DOHH2 (cell line): ENCODE results near the gene DMXL1.
A peak's percentile ranks its signal among the peaks of the same experiment; 100 is the strongest.

Experiments
- H3F3A ChIP-seq: fragments of 200-600 bp; sonication (generic), shearing (Covaris generic); 2 replicates; pipeline ENCODE4 v1.6.0; 2016; ENCODE audit warnings: antibody characterized with exemption, mild to moderate bottlenecking; ENCODE audit not compliant: control insufficient read depth, insufficient read depth
- H3K27ac ChIP-seq: fragments of 200-600 bp; sonication (generic); 2 replicates; pipeline ENCODE4 v1.5.1; 2014; ENCODE audit warnings: low read depth, mild to moderate bottlenecking, low read length, moderate library complexity
- H3K27me3 ChIP-seq: fragments of 200-600 bp; sonication (generic); 2 replicates; pipeline ENCODE4 v1.6.1; 2014; ENCODE audit warnings: mild to moderate bottlenecking, low read length, mixed read lengths; ENCODE audit not compliant: control insufficient read depth
- H3K36me3 ChIP-seq: fragments of 200-600 bp; sonication (generic); 2 replicates; pipeline ENCODE4 v1.6.1; 2014; ENCODE audit warnings: mild to moderate bottlenecking, low read length, moderate library complexity, mixed read lengths; ENCODE audit not compliant: control insufficient read depth
- H3K4me1 ChIP-seq: fragments of 200-600 bp; sonication (generic); 2 replicates; pipeline ENCODE4 v1.6.1; 2014; ENCODE audit warnings: mild to moderate bottlenecking, low read length, mixed read lengths; ENCODE audit not compliant: control insufficient read depth
- H3K4me2 ChIP-seq: fragments of 200-600 bp; sonication (generic); 2 replicates; pipeline ENCODE4 v1.6.0; 2014; ENCODE audit warnings: mild to moderate bottlenecking, low read length, moderate library complexity
- H3K4me3 ChIP-seq: fragments of 200-600 bp; sonication (generic); 2 replicates; pipeline ENCODE4 v1.5.1; 2014; ENCODE audit warnings: mild to moderate bottlenecking, low read length, mixed read lengths
- H3K79me2 ChIP-seq: fragments of 200-600 bp; sonication (generic); 2 replicates; pipeline ENCODE4 v1.6.1; 2014; ENCODE audit warnings: mild to moderate bottlenecking, low read length, mixed read lengths; ENCODE audit not compliant: control insufficient read depth
- H3K9me2 ChIP-seq: fragments of 200-600 bp; sonication (generic); replicated peaks from 2 replicates; pipeline ENCODE4 v1.6.1; 2014; ENCODE audit warnings: mild to moderate bottlenecking, low read length, mixed read lengths; ENCODE audit not compliant: control insufficient read depth
- H3K9me3 ChIP-seq: fragments of 200-600 bp; sonication (generic); 2 replicates; pipeline ENCODE4 v1.6.1; 2014; ENCODE audit warnings: antibody characterized with exemption, low read length, mixed read lengths; ENCODE audit not compliant: control insufficient read depth, insufficient read depth
- H4K20me1 ChIP-seq: fragments of 200-600 bp; sonication (generic); 2 replicates; pipeline ENCODE4 v1.6.0; 2014; ENCODE audit warnings: low read depth, mild to moderate bottlenecking, antibody characterized with exemption, low read length, moderate library complexity; ENCODE audit not compliant: control insufficient read depth, insufficient read depth
- EZH2phosphoT487 ChIP-seq: fragments of 200-600 bp; sonication (generic); IDR thresholded peaks from 2 replicates; pipeline ENCODE4 v1.6.1; 2017; ENCODE audit warnings: borderline replicate concordance, mild to moderate bottlenecking, antibody characterized with exemption, low read length, moderate library complexity, mixed read lengths
- TF ChIP-seq, protein P1 (sequence below): fragments of 200-600 bp; sonication (generic); IDR thresholded peaks from one replicate; pipeline ENCODE4 v1.5.1; 2014; ENCODE audit warnings: antibody characterized with exemption, mild to moderate bottlenecking, low read depth, low read length; ENCODE audit not compliant: poor library complexity, severe bottlenecking

DMXL1 gene, protein sequence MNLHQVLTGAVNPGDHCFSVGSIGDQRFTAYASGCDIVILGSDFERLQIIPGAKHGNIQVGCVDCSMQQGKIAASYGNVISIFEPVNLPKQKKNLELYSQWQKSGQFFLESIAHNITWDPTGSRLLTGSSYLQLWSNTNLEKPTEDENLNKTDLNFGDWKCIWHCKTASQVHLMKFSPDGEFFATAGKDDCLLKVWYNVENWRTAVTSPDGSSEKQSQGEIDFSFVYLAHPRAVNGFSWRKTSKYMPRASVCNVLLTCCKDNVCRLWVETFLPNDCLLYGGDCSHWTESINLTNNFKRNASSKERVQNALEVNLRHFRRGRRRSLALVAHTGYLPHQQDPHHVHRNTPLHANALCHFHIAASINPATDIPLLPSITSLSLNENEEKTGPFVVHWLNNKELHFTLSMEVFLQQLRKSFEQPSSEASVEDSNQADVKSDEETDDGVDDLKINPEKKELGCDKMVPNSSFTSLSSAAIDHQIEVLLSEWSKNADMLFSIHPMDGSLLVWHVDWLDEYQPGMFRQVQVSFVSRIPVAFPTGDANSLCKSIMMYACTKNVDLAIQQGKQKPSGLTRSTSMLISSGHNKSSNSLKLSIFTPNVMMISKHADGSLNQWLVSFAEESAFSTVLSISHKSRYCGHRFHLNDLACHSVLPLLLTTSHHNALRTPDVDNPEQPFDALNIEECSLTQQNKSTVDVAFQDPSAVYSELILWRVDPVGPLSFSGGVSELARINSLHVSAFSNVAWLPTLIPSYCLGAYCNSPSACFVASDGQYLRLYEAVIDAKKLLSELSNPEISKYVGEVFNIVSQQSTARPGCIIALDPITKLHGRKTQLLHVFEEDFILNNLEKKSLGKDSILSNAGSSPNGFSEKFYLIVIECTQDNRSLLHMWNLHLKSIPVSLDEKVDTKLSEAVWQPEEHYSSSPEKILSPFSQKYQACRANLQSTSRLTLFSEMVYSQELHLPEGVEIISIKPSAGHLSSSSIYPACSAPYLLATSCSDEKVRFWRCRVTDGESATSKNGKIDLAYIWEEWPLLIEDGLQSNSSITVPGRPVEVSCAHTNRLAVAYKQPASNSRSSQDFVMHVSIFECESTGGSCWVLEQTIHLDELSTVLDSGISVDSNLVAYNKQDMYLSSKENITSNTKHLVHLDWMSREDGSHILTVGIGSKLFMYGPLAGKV (N-terminal part only)

DNA sequence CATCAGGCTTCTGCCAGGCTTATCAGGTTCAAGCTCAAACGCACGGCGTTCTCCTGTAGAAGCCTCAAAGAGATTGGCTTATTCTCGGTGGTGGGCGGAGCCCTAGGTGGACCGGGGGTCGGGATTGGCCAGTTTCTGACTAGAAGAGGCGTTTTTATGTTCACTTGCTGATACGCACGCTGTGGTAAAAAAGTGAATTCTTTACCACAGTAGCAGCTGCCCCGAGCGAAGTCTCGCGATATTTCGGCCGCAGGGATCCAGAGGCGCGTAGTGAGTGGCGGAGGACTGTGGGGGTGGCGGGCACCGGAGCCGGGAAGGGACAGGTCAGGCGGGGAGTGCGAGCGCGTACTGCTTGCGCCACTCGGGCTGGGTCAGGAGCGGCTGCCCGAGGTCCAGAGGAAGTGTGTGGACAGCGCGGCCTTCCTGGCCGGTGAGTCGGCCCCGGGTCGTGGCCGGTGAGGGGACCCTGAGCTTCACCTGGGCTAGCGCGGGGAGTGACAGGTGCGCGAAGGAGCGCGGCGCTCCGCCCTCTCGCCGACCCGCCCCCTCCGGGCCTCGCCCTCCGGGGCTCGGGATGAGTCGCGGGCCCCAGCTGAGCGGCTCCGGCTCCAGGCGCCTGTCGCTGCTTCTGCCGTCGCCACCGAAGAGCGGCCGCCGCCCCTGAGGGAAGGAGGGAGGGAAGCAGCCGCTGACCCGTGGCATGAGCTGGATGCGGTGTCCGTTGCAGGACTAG lies at the start of gene DMXL1:
DMXL1 (plus strand) TSS at position 260 of the 733 bp plus-strand sequence. CDS start 483 bp downstream, outside the sequence.
- TF ChIP-seq EZH2phosphoT487, result no peak
- TF ChIP-seq, protein P1, sequence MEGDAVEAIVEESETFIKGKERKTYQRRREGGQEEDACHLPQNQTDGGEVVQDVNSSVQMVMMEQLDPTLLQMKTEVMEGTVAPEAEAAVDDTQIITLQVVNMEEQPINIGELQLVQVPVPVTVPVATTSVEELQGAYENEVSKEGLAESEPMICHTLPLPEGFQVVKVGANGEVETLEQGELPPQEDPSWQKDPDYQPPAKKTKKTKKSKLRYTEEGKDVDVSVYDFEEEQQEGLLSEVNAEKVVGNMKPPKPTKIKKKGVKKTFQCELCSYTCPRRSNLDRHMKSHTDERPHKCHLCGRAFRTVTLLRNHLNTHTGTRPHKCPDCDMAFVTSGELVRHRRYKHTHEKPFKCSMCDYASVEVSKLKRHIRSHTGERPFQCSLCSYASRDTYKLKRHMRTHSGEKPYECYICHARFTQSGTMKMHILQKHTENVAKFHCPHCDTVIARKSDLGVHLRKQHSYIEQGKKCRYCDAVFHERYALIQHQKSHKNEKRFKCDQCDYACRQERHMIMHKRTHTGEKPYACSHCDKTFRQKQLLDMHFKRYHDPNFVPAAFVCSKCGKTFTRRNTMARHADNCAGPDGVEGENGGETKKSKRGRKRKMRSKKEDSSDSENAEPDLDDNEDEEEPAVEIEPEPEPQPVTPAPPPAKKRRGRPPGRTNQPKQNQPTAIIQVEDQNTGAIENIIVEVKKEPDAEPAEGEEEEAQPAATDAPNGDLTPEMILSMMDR, result no peak
- Histone ChIP-seq H3F3A (peaks cover 15% of the 10 kb centered on the region), H3K9me3 (no peaks in the 10 kb centered on the region), H3K4me1 (peaks cover 28% of the 10 kb centered on the region), H4K20me1 (no peaks in the 10 kb centered on the region), H3K79me2 (peaks cover 56% of the 10 kb centered on the region), H3K9me2 (no peaks in the 10 kb centered on the region), H3K27ac (peak within 1 kb of the TSS; percentile 91), H3K4me3 (peak within 1 kb of the TSS; percentile 97), H3K27me3 (no peaks in the 10 kb centered on the region), H3K4me2 (peak within 1 kb of the TSS; percentile 89), H3K36me3 (peaks cover 3% of the 10 kb centered on the region; the same call in 1 of the 2 replicates)

DNA sequence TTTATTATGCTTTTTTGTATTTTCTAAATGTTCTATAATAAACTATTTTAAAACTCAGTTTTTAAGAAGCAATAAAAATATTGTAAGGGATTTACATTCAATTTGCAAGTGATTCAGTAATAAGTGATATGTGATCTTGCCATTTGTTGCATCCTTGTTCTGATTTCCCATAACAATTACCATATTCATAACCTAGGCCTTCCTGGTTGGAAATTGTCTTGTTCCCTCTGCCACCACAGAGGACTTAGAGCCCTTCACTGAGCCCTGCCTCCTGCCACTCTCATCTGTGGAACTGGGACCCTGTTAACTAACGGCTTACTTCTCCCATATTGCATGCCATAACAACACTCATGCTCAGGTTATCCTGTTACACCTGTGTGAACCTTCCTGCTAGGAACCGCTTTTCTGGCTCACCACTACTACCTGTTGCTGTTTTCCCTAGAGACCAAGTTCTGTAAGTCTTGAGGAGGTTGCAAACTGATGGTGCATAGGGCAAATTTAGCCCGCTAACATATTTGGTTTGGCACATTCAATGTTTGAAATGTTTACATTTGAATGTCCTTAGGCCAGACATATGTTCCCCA lies 49.6 kb upstream of the DMXL1 start:
- peak overlapping the region; percentile 42; the same call in 1 of the 2 replicates for H3K4me2 ChIP-seq

More for the DNA sequence above, 49.6 kb upstream of the DMXL1 start:
- H3K4me1 ChIP-seq, result peaks cover 84% of the 10 kb centered on the region
- H3K36me3 ChIP-seq, result no peaks in the 10 kb centered on the region
- H3F3A ChIP-seq, result peaks cover 12% of the 10 kb centered on the region
- H3K9me3 ChIP-seq, result no peaks in the 10 kb centered on the region
- H3K27ac ChIP-seq, result peak overlapping the region; percentile 58
- no peaks in the 10 kb centered on the region for H3K27me3 ChIP-seq
- H4K20me1 ChIP-seq, result no peaks in the 10 kb centered on the region
- TF ChIP-seq, protein P1, result no peak
- no peak for TF ChIP-seq EZH2phosphoT487
- H3K79me2 ChIP-seq, result no peaks in the 10 kb centered on the region
- H3K4me3 ChIP-seq, result no peak overlapping the region
- H3K9me2 ChIP-seq, result no peaks in the 10 kb centered on the region
